ENCODE data around the gene GSG1L.

GSG1L gene

GRCh38 chr16:28038409-28038808 is 25.1 kb downstream of the GSG1L start:
- Histone ChIP-seq H3K4me3 (ENCODE audit: low read depth, low read length) (no peak overlapping the region), H3K27me3 (ENCODE audit: insufficient read depth, low read depth, severe bottlenecking) (no peaks in the 10 kb centered on the region), H3K27ac (no peak overlapping the region), H3K9me3 (ENCODE audit: severe bottlenecking) (no peaks in the 10 kb centered on the region), H3K36me3 (no peaks in the 10 kb centered on the region)
- no peak for DNase-seq
- TF ChIP-seq CTCF (IDR thresholded peaks at IDR 0.05; ENCODE audit: low read depth, low read length) = no peak

GRCh38 chr16:28035866-28036393 is 27.6 kb downstream of the GSG1L start:
- Histone ChIP-seq H3K27me3 (ENCODE audit: insufficient read depth, low read depth, severe bottlenecking) (no peaks in the 10 kb centered on the region), H3K9me3 (ENCODE audit: severe bottlenecking) (no peaks in the 10 kb centered on the region), H3K27ac (no peak overlapping the region), H3K36me3 (no peaks in the 10 kb centered on the region), H3K4me3 (ENCODE audit: low read depth, low read length) (no peak overlapping the region)
- no peak for DNase-seq
- TF ChIP-seq CTCF (IDR thresholded peaks at IDR 0.05; ENCODE audit: low read depth, low read length) = no peak

GRCh38 chr16:28033870-28034269 is 29.6 kb downstream of the GSG1L start:
- H3K36me3 ChIP-seq = no peaks in the 10 kb centered on the region
- H3K27me3 ChIP-seq (ENCODE audit: insufficient read depth, low read depth, severe bottlenecking) = no peaks in the 10 kb centered on the region
- TF ChIP-seq CTCF (IDR thresholded peaks at IDR 0.05; ENCODE audit: low read depth, low read length) = no peak
- no peak overlapping the region for H3K27ac ChIP-seq
- no peak overlapping the region for H3K4me3 ChIP-seq (ENCODE audit: low read depth, low read length)
- no peaks in the 10 kb centered on the region for H3K9me3 ChIP-seq (ENCODE audit: severe bottlenecking)
- no peak for DNase-seq

DNA sequence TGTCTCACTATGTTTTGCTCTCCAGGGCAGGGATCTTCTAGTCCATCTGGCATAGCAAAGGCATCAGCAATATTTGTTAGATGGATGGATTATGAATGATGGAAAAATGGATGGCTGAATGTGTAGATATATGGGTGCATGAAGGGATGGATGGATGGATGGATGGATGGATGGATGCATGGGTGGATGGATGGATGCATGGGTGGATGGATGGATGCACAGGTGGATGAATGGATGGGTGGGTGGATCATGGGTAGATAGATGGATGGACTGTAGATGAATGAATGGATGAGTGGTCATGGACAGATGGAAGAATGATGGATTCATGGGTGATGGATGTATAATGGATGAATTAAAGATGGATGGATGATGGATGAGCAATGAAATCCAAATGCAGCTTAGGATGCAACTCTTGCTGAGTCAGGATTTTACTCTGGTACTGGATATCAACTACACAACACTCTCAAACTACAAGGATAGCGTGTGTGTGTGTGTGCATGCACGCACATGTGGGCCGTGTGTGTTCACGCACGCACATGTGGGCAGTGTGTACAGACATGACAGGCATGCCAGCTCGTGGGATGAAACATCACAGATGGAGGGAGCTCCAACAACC is 34.0 kb downstream of the GSG1L start:
- H3K36me3 ChIP-seq = no peaks in the 10 kb centered on the region
- no peak overlapping the region for H3K27ac ChIP-seq
- no peak for DNase-seq
- no peaks in the 10 kb centered on the region for H3K27me3 ChIP-seq (ENCODE audit: insufficient read depth, low read depth, severe bottlenecking)
- no peak for TF ChIP-seq CTCF (IDR thresholded peaks at IDR 0.05; ENCODE audit: low read depth, low read length)
- no peak overlapping the region for H3K4me3 ChIP-seq (ENCODE audit: low read depth, low read length)
- no peaks in the 10 kb centered on the region for H3K9me3 ChIP-seq (ENCODE audit: severe bottlenecking)

GRCh38 chr16:28027055-28027454 is 36.5 kb downstream of the GSG1L start:
- DNase-seq = no peak
- no peak overlapping the region for H3K27ac ChIP-seq
- H3K36me3 ChIP-seq = no peaks in the 10 kb centered on the region
- no peaks in the 10 kb centered on the region for H3K27me3 ChIP-seq (ENCODE audit: insufficient read depth, low read depth, severe bottlenecking)
- H3K9me3 ChIP-seq (ENCODE audit: severe bottlenecking) = no peaks in the 10 kb centered on the region
- no peak overlapping the region for H3K4me3 ChIP-seq (ENCODE audit: low read depth, low read length)
- no peak for TF ChIP-seq CTCF (IDR thresholded peaks at IDR 0.05; ENCODE audit: low read depth, low read length)

DNA sequence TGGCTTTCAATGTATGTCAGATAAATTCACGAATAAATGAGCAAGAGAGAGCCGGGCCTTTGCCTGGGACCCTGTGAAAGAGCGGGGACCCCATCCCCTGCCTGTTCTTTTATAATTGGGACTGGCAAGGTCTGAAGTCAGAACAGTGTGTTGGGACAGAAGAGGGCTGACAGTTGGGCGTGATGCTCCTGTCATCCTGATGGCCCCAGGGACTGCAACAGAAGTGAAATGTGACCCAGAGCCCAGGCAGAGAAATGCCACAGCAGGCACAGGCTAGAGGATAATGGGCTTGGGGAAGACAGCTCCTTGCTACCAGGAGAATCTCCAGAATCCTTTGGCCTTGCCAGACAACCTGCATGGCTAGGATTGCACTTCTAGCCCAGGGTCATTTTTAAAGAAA is 37.9 kb downstream of the GSG1L start:
- Histone ChIP-seq H3K4me3 (ENCODE audit: low read depth, low read length) (no peak overlapping the region), H3K27me3 (ENCODE audit: insufficient read depth, low read depth, severe bottlenecking) (no peaks in the 10 kb centered on the region), H3K9me3 (ENCODE audit: severe bottlenecking) (no peaks in the 10 kb centered on the region), H3K27ac (no peak overlapping the region), H3K36me3 (no peaks in the 10 kb centered on the region)
- no peak for TF ChIP-seq CTCF (IDR thresholded peaks at IDR 0.05; ENCODE audit: low read depth, low read length)
- no peak for DNase-seq
